Mucosa of rectum (tissue), 2 donors: ENCODE results near the gene YJEFN3.

Experiments used
- H3K27ac ChIP-seq, 2 donors: one replicate each; pipeline ENCODE4 v1.7.0; 2013; ENCODE audit warnings: inconsistent platforms in 2 of 2, low read depth in 2 of 2, low read length in 2 of 2
- H3K27me3 ChIP-seq, 2 donors: one replicate each; pipeline ENCODE4 v1.7.0; 2013; ENCODE audit warnings: low read length in 2 of 2; ENCODE audit not compliant: control insufficient read depth in 2 of 2, insufficient read depth in 2 of 2
- H3K36me3 ChIP-seq, 2 donors: one replicate each; pipeline ENCODE4 v1.7.0; 2013; ENCODE audit warnings: low read length in 2 of 2; ENCODE audit not compliant: control insufficient read depth in 2 of 2, insufficient read depth in 2 of 2
- H3K4me1 ChIP-seq, 2 donors: one replicate each; pipeline ENCODE4 v1.7.0; 2013; ENCODE audit warnings: low read length in 2 of 2, mild to moderate bottlenecking in 1 of 2; ENCODE audit not compliant: control insufficient read depth in 2 of 2, insufficient read depth in 2 of 2
- H3K4me3 ChIP-seq, 2 donors: one replicate each; pipeline ENCODE4 v1.7.0; 2013; ENCODE audit warnings: low read length in 2 of 2
- H3K9ac ChIP-seq, 2 donors: one replicate each; pipeline ENCODE4 v1.7.0; 2013; ENCODE audit warnings: low read length in 2 of 2, low read depth in 1 of 2, mild to moderate bottlenecking in 1 of 2
- H3K9me3 ChIP-seq, 2 donors: one replicate each; pipeline ENCODE4 v1.7.0; 2013; ENCODE audit warnings: low read length in 2 of 2; ENCODE audit not compliant: control insufficient read depth in 2 of 2
- donor health status: healthy.
- donor health status: Normal muscosa, but diverticular disease.

Gene YJEFN3

GRCh38 chr19:19508217-19508616 lies 20.5 kb upstream of the YJEFN3 start:
- H3K36me3 ChIP-seq: peaks cover 25 to 31% of the 10 kb centered on the region in 2 donors

GRCh38 chr19:19510432-19510831 lies 18.3 kb upstream of the YJEFN3 start:
- peaks cover 12% of the 10 kb centered on the region in 2 donors for H3K36me3 ChIP-seq
- H3K9ac ChIP-seq: no peak overlapping the region
- peaks cover 2 to 4% of the 10 kb centered on the region in 2 donors for H3K4me1 ChIP-seq
- no peak overlapping the region for H3K4me3 ChIP-seq
- H3K27ac ChIP-seq: no peak overlapping the region
- no peaks in the 10 kb centered on the region for H3K27me3 ChIP-seq
- H3K9me3 ChIP-seq: no peaks in the 10 kb centered on the region

More at GRCh38 chr19:19508217-19508616, 20.5 kb upstream of the YJEFN3 start:
- Histone ChIP-seq H3K27me3 (no peaks in the 10 kb centered on the region), H3K27ac (no peak overlapping the region), H3K4me1 (no peaks in the 10 kb centered on the region), H3K9me3 (no peaks in the 10 kb centered on the region), H3K9ac (no peak overlapping the region), H3K4me3 (no peak overlapping the region)

GRCh38 chr19:19513682-19514081 lies 15.0 kb upstream of the YJEFN3 start:
- Histone ChIP-seq H3K36me3 (no peaks in the 10 kb centered on the region), H3K27ac (no peak overlapping the region), H3K4me3 (peak overlapping the region in 1 of 2 donors; percentile 15), H3K9ac (no peak overlapping the region), H3K27me3 (no peaks in the 10 kb centered on the region), H3K9me3 (no peaks in the 10 kb centered on the region), H3K4me1 (peaks cover 7 to 14% of the 10 kb centered on the region in 2 donors)

GRCh38 chr19:19514215-19514657 lies 14.5 kb upstream of the YJEFN3 start:
- Histone ChIP-seq H3K9ac (no peak overlapping the region), H3K4me3 (peak overlapping the region in 1 of 2 donors; percentile 15), H3K27me3 (no peaks in the 10 kb centered on the region), H3K36me3 (peaks cover 0 to under 1% of the 10 kb centered on the region in 2 donors), H3K4me1 (peaks cover 7 to 14% of the 10 kb centered on the region in 2 donors), H3K9me3 (no peaks in the 10 kb centered on the region), H3K27ac (no peak overlapping the region)

GRCh38 chr19:19514881-19515641 lies 13.7 kb upstream of the YJEFN3 start, which contains the start of gene TSSK6:
Gene TSSK6 (minus strand): TSS chr19:19515548. CDS start chr19:19515427, 121 bp downstream.
- Histone ChIP-seq H3K4me1 (peaks cover 7 to 14% of the 10 kb centered on the region in 2 donors), H3K27ac (peak within 1 kb of the TSS; percentile 84), H3K4me3 (peak within 1 kb of the TSS; percentile 76 to 98), H3K9me3 (no peaks in the 10 kb centered on the region), H3K36me3 (peaks cover 0 to 6% of the 10 kb centered on the region in 2 donors), H3K9ac (peak within 1 kb of the TSS; percentile 87 to 95), H3K27me3 (no peaks in the 10 kb centered on the region)

GRCh38 chr19:19515642-19516519 lies 12.8 kb upstream of the YJEFN3 start, which contains the start of gene NDUFA13:
Gene NDUFA13 (plus strand): TSS chr19:19516225. CDS start chr19:19516239, 14 bp downstream.
- Histone ChIP-seq H3K4me3 (peak within 1 kb of the TSS; percentile 76 to 98), H3K4me1 (peaks cover 7 to 14% of the 10 kb centered on the region in 2 donors), H3K36me3 (peaks cover 0 to 12% of the 10 kb centered on the region in 2 donors), H3K9ac (peak within 1 kb of the TSS; percentile 87 to 95), H3K27me3 (no peaks in the 10 kb centered on the region), H3K27ac (peak within 1 kb of the TSS; percentile 84), H3K9me3 (no peaks in the 10 kb centered on the region)

GRCh38 chr19:19517235-19517619 lies 11.5 kb upstream of the YJEFN3 start:
- no peak overlapping the region for H3K27ac ChIP-seq
- no peaks in the 10 kb centered on the region for H3K9me3 ChIP-seq
- H3K4me3 ChIP-seq: peak overlapping the region in 1 of 2 donors; percentile 98
- peaks cover 7 to 14% of the 10 kb centered on the region in 2 donors for H3K4me1 ChIP-seq
- no peaks in the 10 kb centered on the region for H3K27me3 ChIP-seq
- peaks cover 0 to 13% of the 10 kb centered on the region in 2 donors for H3K36me3 ChIP-seq
- no peak overlapping the region for H3K9ac ChIP-seq

- H3K27me3 ChIP-seq: no peaks in the 10 kb centered on the region
Observed at GRCh38 chr19:19520989-19521388, 7.7 kb upstream of the YJEFN3 start.

GRCh38 chr19:19523177-19523576 lies 5.5 kb upstream of the YJEFN3 start:
- Histone ChIP-seq H3K27me3 (no peaks in the 10 kb centered on the region), H3K27ac (no peak overlapping the region), H3K9me3 (no peaks in the 10 kb centered on the region), H3K9ac (no peak overlapping the region), H3K4me3 (no peak overlapping the region), H3K36me3 (peaks cover 12 to 33% of the 10 kb centered on the region in 2 donors), H3K4me1 (no peaks in the 10 kb centered on the region)

More at GRCh38 chr19:19520989-19521388, 7.7 kb upstream of the YJEFN3 start:
- H3K36me3 ChIP-seq: peaks cover 4 to 21% of the 10 kb centered on the region in 2 donors
- no peak overlapping the region for H3K4me3 ChIP-seq
- no peak overlapping the region for H3K9ac ChIP-seq
- H3K4me1 ChIP-seq: peaks cover 4 to 7% of the 10 kb centered on the region in 2 donors
- H3K9me3 ChIP-seq: no peaks in the 10 kb centered on the region
- H3K27ac ChIP-seq: no peak overlapping the region
